Endodermal cell (in vitro differentiated cells): ENCODE data around the gene SLC13A3. TPM values are rescaled to one million over a fixed set of nuclear protein-coding genes. Genes with fewer than 3 reads are reported as not detected.

Experiments used
- DNase-seq: peaks from one replicate; pipeline ENCODE4 v3.0.0-alpha.2; 2017
- H3K27ac ChIP-seq: 2 replicates; pipeline ENCODE4 v1.5.1; 2013; ENCODE audit warnings: mild to moderate bottlenecking, low read depth, low read length, moderate library complexity
- H3K27me3 ChIP-seq: 2 replicates; pipeline ENCODE4 v1.6.1; 2013; ENCODE audit warnings: mild to moderate bottlenecking, low read length, moderate library complexity; ENCODE audit not compliant: insufficient read depth, control insufficient read depth, poor library complexity, severe bottlenecking
- H3K36me3 ChIP-seq: 2 replicates; pipeline ENCODE4 v1.7.0; 2013; ENCODE audit warnings: mild to moderate bottlenecking, low read length, moderate library complexity; ENCODE audit not compliant: control insufficient read depth, insufficient read depth
- H3K4me1 ChIP-seq: one replicate; pipeline ENCODE4 v1.7.0; 2013; ENCODE audit warnings: low read length; ENCODE audit not compliant: control insufficient read depth, insufficient read depth
- H3K4me3 ChIP-seq: 2 replicates; pipeline ENCODE4 v1.5.1; 2013; ENCODE audit warnings: mild to moderate bottlenecking, low read length, moderate library complexity
- H3K9ac ChIP-seq: 2 replicates; pipeline ENCODE4 v1.6.1; 2013; ENCODE audit warnings: mild to moderate bottlenecking, low read length, moderate library complexity; ENCODE audit not compliant: poor library complexity, severe bottlenecking; ENCODE audit errors: extremely low read depth
- H3K9me3 ChIP-seq: 2 replicates; pipeline ENCODE4 v1.6.1; 2013; ENCODE audit warnings: mild to moderate bottlenecking, low read length, moderate library complexity; ENCODE audit not compliant: control insufficient read depth
- H3K27ac Mint-ChIP-seq: 2 replicates; pipeline ENCODE4 v1.8.0; 2020; ENCODE audit warnings: mixed read lengths
- H3K27me3 Mint-ChIP-seq: 2 replicates; pipeline ENCODE4 v1.8.0; 2021; ENCODE audit warnings: mild to moderate bottlenecking, mixed read lengths; ENCODE audit not compliant: insufficient read depth
- H3K36me3 Mint-ChIP-seq: 2 replicates; pipeline ENCODE4 v1.8.0; 2020; ENCODE audit warnings: low read depth, mixed read lengths
- H3K4me1 Mint-ChIP-seq: 2 replicates; pipeline ENCODE4 v1.8.0; 2020; ENCODE audit warnings: mixed read lengths
- H3K4me3 Mint-ChIP-seq: 2 replicates; pipeline ENCODE4 v1.8.0; 2020; ENCODE audit warnings: mild to moderate bottlenecking, moderate library complexity, mixed read lengths
- H3K9me3 Mint-ChIP-seq: 2 replicates; pipeline ENCODE4 v1.8.0; 2020; ENCODE audit warnings: mild to moderate bottlenecking, mixed read lengths
- WGBS, 2 experiments: methylation state at CpG; one replicate each; pipeline versions ENCODE4 v1.1.5 to v1.1.7; 2013; ENCODE audit warnings: missing lambda C conversion rate in 2 of 2, mixed read lengths in 1 of 2; ENCODE audit not compliant: insufficient coverage in 1 of 2, insufficient read length in 1 of 2; 5-methylcytosine and 5-hydroxymethylcytosine counted together
- total RNA-seq, 2 donors: library from RNA; stranded (reverse); fragmentation: NEBNext Ultra II Directional in 1 of 2; extraction: Animal tissue kit (Norgen Biotek cat#: 25700) in 1 of 2; gene quantifications; 2 replicates in 1 of 2; 3 replicates in 1 of 2; pipeline ENCODE4 v1.2.1, GENCODE V29; 2021
- TF ChIP-seq, protein P1 (sequence below): fragments of 200-600 bp; sonication (generic); conservative IDR thresholded peaks from 2 replicates; pipeline ENCODE4 v1.5.0; 2021; ENCODE audit warnings: antibody characterized with exemption, mild to moderate bottlenecking

SLC13A3 gene
- total RNA-seq, 2 donors from 2014 or later: 7.3 to 9.0 TPM

- Histone ChIP-seq H3K4me3 (no peak overlapping the region), H3K9me3 (no peaks in the 10 kb centered on the region), H3K27ac (no peak overlapping the region), H3K27me3 (no peaks in the 10 kb centered on the region), H3K9ac (no peak overlapping the region), H3K4me1 (no peaks in the 10 kb centered on the region), H3K36me3 (no peaks in the 10 kb centered on the region)
- no peaks in the 10 kb centered on the region for H3K36me3 Mint-ChIP-seq
- DNase-seq: no peak
- WGBS, 2 experiments: 75 to 83% methylated on average over 3 to 7 of the region's 7 CpGs
- no peak overlapping the region for H3K27ac Mint-ChIP-seq
- H3K9me3 Mint-ChIP-seq: no peaks in the 10 kb centered on the region
- H3K27me3 Mint-ChIP-seq: no peaks in the 10 kb centered on the region
- peaks cover 11% of the 10 kb centered on the region for H3K4me1 Mint-ChIP-seq
- TF ChIP-seq, protein P1, sequence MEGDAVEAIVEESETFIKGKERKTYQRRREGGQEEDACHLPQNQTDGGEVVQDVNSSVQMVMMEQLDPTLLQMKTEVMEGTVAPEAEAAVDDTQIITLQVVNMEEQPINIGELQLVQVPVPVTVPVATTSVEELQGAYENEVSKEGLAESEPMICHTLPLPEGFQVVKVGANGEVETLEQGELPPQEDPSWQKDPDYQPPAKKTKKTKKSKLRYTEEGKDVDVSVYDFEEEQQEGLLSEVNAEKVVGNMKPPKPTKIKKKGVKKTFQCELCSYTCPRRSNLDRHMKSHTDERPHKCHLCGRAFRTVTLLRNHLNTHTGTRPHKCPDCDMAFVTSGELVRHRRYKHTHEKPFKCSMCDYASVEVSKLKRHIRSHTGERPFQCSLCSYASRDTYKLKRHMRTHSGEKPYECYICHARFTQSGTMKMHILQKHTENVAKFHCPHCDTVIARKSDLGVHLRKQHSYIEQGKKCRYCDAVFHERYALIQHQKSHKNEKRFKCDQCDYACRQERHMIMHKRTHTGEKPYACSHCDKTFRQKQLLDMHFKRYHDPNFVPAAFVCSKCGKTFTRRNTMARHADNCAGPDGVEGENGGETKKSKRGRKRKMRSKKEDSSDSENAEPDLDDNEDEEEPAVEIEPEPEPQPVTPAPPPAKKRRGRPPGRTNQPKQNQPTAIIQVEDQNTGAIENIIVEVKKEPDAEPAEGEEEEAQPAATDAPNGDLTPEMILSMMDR: no peak
- H3K4me3 Mint-ChIP-seq: no peak overlapping the region
Observed at GRCh38 chr20:46564241-46564957, 86.9 kb downstream of the SLC13A3 start.

- Histone ChIP-seq H3K4me3 (no peak overlapping the region), H3K27me3 (no peaks in the 10 kb centered on the region), H3K4me1 (peaks cover 4% of the 10 kb centered on the region), H3K9ac (no peak overlapping the region), H3K36me3 (no peaks in the 10 kb centered on the region), H3K9me3 (no peaks in the 10 kb centered on the region), H3K27ac (no peak overlapping the region)
- 89 to 98% methylated on average over 2 of the region's 2 CpGs for WGBS, 2 experiments
- H3K27ac Mint-ChIP-seq: no peak overlapping the region
- no peaks in the 10 kb centered on the region for H3K36me3 Mint-ChIP-seq
- no peak overlapping the region for H3K4me3 Mint-ChIP-seq
- peaks cover 16% of the 10 kb centered on the region for H3K4me1 Mint-ChIP-seq
- no peak for DNase-seq
- no peaks in the 10 kb centered on the region for H3K27me3 Mint-ChIP-seq
- TF ChIP-seq, protein P1: no peak
- H3K9me3 Mint-ChIP-seq: no peaks in the 10 kb centered on the region
Observed at GRCh38 chr20:46563860-46564221, 87.4 kb downstream of the SLC13A3 start.

DNA sequence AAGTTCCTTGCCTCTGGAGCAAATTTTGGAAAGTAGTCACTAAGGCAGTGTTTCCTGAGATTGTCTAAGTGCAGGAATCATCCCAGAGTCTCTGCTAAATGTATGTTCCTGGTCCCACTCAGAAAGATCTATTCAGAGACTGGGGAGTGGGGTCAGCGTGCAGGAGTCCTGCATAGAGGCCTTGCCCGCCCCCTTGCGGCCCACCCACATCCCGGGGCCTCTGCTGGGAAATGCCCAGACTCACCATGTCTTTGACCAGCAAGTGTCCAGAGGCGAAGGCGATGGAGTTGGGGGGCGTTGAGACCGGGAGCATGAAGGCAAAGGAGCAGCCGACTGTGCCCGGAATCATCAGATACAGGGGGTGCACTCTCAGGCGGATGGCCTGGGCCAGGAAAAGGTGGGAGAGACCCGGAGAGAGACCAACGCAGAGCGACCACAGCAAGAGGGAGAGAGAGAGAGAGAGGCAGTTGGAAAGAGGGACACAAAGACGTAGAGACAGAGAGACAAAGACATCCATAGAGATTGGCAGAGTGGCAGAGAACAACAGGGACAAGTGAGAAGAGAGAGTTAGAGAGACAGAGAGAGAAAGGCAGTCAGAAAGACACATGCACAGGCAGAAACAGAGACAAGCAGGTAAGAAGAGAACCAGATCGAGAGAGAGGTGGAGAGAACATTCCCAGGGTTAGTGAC, 87.9 kb downstream of the SLC13A3 start:
- no peak overlapping the region for H3K9ac ChIP-seq
- TF ChIP-seq, protein P1: peak; percentile 66

More for the DNA sequence above, 87.9 kb downstream of the SLC13A3 start:
- Histone ChIP-seq H3K27ac (peak overlapping the region; percentile 67), H3K36me3 (no peaks in the 10 kb centered on the region), H3K9me3 (no peaks in the 10 kb centered on the region), H3K27me3 (no peaks in the 10 kb centered on the region), H3K4me3 (no peak overlapping the region), H3K4me1 (peaks cover 4% of the 10 kb centered on the region)
- H3K36me3 Mint-ChIP-seq: no peaks in the 10 kb centered on the region
- no peaks in the 10 kb centered on the region for H3K27me3 Mint-ChIP-seq
- H3K4me1 Mint-ChIP-seq: peaks cover 22% of the 10 kb centered on the region
- peak; percentile 74 for DNase-seq
- no peak overlapping the region for H3K4me3 Mint-ChIP-seq
- H3K9me3 Mint-ChIP-seq: no peaks in the 10 kb centered on the region
- 88 to 92% methylated on average over 10 to 16 of the region's 16 CpGs for WGBS, 2 experiments
- H3K27ac Mint-ChIP-seq: no peak overlapping the region
